Stromal cell of bone marrow (primary cell): Measurements from ENCODE around the gene SEPTIN5.

Experiments
- DNase-seq: peaks from one replicate; pipeline ENCODE4 v3.0.0-alpha.2; 2012; ENCODE audit warnings: low read depth

SEPTIN5 gene

DNA sequence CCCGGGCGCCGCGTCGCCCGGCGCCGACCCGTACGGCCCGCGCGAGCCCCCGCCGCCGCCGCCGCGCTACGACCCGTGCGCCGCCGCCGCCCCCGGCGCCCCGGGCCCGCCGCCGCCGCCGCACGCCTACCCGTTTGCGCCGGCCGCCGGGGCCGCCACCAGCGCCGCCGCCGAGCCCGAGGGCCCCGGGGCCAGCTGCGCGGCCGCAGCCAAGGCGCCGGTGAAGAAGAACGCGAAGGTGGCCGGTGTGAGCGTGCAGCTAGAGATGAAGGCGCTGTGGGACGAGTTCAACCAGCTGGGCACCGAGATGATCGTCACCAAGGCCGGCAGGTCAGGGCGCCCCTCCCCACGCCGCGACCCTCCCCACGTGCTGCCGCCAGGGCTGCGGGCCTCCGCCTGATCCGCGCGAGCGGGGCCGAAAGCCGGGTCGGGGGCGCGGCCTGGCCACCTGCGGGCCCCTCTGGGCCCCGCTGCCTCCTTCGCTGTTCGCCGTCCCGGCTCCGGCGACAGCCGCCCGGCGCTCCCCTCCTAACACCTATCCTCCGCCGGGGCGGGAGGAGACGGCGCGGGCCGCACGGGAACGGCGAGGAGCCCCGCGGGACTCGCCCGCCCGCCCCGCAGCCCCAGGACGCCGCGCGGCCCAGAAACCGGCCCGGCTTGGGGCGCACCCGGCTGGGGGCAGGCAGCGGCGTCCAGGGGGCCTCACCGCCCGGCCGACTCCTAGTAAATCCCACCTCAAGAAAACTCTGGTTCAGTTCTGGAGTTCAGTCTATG lies 46.8 kb downstream of the SEPTIN5 start:
- DNase-seq, result no peak

DNA sequence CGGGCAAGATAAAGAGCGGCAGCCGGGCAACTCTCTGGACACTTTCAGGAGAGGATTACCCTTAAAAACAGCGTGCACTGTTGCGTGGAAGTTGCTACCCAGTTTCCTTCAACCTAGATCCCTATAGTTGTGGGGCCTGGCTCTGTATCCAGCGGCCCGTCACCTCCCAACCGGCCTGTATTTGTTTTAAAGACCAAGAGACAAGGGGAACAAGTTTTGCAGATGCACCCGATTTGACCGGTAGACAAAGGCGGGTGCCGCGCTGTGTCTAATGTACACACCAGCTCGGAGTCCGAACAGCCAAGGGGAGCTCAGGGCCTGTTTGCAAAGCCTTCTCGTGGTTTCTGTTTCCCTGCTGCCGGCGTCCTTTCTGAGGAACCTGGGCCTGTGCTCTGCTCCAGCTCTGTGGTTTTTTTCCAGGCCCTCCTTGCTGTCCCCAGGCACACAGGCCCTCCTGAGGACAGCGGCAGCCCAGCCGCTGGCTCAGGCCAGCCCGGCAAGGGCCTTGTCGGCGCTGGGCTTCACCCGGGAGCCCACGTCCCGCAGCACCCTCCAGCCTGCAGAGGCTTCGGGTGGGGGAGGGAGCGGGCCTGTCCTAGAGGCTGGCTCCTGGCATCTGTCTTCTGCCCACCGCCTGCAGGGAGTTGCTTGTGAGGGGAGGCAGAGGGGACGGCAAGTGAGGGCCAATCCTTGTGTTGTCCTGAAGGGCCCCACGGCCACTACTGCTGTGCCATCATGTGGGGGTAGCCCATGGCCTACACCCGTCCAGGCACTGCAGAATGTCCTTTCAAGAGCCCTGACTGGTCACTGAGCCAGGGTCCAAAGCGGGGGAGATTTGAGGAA lies 47.6 kb downstream of the SEPTIN5 start:
- no peak for DNase-seq

DNA sequence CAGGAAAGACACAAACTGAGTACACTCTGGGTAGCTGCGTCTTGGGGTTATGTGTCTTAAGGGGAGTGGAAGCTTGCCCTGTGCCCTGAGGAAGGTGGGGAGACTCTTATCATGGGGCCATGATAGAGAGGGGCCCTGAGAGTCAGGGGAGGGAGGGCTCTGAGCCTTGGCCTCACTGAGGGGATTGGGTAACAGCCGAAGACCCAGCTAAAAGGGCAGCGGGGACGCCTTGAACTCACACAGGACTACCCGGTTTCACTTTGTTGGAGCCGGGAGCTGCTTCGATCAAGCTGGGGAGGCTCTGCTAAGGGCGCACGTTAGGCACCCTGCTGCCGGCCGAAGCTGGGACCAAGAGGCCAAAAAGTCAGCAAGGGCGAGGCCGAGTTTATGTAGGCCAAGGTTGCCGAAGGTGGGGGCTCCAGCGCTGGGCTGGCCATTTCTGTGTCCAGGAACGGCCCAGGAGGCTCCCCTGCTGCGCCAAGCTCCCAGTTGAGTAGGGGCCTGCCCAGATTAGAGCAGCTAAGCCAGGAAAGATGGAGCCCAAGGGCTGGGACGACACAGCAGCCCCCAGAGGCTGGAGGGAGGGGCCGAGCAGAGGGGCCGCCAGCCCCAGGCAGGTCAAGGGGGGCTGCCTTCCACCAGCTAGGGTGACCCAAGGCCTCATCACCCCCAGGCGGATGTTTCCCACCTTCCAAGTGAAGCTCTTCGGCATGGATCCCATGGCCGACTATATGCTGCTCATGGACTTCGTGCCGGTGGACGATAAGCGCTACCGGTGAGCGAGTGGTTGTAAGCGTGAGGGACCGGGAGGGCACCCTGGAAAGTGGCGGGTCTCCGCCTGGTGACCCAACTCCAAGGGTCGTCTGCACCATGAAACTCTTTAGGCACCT lies 48.5 kb downstream of the SEPTIN5 start:
- no peak for DNase-seq

DNA sequence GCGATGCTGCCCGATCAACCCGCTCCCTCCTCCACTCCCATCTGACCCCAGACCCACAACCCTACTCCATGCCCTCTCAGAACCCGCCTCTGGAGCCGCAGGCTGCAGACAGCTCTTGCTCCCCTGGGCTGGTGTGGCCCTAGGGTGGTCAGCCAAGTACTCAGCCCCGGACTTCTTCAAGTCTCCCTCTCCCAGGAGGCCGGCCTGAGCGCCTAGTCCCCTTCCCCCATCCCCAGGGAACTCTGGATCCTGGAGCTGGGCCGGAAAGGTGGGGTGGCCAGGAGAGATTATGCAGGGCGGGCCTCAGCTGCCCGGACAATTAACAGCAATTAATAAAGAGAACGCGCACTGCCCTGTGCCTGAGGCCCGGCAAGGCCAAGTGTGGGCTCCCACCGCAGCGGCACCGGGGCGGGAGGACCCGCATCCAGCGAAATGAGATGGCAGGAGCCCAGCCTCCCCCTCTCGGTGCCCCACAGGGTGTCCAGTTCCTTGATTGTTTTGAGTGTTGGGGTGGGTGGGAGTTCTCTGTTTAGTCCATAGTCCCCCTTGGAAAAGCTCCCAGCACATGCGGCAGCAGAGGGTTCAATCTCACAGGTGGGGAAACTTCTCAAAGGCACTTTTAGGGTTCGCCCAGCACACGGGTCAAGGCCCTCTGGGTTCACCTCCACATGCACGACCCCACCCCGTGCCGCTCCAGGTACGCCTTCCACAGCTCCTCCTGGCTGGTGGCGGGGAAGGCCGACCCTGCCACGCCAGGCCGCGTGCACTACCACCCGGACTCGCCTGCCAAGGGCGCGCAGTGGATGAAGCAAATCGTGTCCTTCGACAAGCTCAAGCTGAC lies 49.4 kb downstream of the SEPTIN5 start:
- no peak for DNase-seq

DNA sequence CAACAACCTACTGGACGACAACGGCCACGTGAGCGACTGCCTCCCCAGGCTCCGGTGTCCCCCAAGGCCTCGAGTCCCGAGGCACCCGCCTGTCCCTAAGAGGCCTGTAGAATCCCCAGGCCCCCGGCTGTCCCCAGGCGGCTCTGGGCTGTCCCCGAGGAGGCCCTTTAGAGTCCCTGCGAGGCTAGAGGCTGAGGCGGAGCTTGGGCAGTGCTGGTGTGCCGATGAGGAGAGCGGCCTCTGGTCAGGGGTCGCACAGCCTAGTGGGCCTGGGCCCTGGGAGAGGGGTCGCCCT lies 49.9 kb downstream of the SEPTIN5 start:
- no peak for DNase-seq

DNA sequence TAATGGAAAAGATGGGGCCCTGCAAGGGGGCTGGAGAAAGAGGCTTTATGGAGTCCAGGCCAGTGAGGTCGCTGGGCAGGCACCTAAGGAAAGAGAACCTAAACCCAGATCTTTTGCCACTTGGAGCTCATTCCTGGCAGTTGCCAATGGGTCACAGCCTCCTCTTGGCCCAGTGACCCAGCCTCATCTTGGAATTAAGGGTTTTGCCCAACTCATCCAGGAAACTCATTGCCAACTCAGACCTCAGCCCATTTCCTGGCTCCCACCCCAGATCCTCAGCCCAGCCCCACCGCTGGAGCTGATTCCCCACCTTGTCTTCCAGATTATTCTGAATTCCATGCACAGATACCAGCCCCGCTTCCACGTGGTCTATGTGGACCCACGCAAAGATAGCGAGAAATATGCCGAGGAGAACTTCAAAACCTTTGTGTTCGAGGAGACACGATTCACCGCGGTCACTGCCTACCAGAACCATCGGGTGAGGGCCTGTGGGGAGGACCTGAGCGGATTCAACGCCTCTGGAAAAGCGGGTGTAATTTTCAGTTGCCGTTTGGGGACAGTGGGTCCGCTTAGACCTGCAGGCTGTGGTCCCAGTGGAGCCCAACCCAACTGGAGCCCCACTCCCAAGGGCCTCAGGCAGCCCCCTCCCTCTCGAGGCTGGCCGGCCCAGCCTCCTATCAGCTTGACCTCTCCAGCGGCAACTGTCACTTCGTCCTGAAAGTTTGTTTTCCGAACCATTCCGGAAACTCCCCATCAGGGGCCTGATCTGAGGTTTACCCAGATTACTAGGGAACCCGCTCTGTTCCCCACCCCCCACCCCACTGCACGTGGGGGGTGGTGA lies 50.6 kb downstream of the SEPTIN5 start:
- DNase-seq, result no peak

DNA sequence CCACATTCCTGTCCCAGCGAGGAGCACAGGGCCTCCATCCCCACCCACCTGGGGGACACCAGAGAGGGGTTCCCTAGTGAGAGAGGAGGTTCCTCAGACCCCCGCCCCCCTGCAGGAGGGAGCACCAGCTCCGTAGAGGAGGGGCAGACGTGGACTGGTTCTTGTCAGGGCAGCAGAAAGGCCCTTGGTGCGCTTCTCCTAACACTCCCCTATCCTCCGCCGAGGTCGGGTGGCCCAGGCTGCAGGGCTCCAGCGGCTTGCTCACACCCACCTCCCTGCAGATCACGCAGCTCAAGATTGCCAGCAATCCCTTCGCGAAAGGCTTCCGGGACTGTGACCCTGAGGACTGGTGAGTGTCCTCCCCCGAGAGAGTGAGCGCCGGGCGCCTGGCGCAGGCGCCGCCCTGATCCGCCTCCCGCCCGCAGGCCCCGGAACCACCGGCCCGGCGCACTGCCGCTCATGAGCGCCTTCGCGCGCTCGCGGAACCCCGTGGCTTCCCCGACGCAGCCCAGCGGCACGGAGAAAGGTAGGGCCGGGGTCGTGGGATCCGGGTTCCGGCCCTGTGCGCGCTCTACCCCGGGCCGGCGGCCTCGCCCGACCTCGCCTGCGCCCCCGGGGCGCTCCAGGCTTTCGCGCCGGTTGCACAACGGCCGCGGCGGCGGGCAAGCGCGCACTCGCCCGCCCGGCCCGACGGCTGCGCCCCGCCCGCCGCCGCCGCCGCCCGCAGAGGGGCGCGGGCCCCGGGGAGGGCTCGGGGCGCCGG lies 51.4 kb downstream of the SEPTIN5 start:
- no peak for DNase-seq

DNA sequence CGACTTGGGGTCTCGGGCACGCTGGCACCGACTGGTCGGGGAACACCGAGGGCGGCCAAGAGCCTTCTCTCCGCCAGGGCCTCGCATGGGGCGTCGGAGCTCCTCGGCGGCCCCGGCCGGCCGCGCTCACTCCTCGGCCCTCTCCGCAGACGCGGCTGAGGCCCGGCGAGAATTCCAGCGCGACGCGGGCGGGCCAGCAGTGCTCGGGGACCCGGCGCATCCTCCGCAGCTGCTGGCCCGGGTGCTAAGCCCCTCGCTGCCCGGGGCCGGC lies 51.9 kb downstream of the SEPTIN5 start:
- DNase-seq, result no peak

DNA sequence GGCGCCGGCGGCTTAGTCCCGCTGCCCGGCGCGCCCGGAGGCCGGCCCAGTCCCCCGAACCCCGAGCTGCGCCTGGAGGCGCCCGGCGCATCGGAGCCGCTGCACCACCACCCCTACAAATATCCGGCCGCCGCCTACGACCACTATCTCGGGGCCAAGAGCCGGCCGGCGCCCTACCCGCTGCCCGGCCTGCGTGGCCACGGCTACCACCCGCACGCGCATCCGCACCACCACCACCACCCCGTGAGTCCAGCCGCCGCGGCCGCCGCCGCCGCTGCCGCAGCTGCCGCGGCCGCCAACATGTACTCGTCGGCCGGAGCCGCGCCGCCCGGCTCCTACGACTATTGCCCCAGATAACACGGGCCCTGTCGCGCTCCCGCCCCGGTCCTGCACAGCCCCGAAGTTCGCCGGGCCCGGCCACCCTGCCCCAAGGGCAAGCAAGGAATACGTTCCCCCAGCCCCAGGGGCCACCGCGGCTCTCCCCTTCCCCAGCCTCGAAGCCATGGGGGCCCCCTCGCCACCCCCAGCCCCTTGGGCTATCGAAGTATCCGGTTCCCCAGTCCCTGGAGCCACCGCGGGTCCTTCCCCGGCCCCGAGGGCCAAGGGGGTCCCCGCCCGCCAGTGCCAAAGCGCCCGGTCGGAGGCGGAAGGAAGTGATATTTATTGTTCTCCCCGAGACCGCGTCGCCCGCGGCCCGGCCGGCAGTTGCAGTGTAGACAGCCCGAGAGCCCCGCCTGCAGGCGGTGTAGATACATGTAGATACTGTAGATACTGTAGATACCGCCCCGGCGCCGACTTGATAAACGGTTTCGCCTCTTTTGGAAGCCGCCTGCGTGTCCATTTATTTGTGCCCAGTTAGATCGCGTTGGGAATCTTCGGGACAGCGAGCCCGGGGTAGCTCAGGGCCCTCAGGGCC lies 52.5 kb downstream of the SEPTIN5 start:
- no peak for DNase-seq

DNA sequence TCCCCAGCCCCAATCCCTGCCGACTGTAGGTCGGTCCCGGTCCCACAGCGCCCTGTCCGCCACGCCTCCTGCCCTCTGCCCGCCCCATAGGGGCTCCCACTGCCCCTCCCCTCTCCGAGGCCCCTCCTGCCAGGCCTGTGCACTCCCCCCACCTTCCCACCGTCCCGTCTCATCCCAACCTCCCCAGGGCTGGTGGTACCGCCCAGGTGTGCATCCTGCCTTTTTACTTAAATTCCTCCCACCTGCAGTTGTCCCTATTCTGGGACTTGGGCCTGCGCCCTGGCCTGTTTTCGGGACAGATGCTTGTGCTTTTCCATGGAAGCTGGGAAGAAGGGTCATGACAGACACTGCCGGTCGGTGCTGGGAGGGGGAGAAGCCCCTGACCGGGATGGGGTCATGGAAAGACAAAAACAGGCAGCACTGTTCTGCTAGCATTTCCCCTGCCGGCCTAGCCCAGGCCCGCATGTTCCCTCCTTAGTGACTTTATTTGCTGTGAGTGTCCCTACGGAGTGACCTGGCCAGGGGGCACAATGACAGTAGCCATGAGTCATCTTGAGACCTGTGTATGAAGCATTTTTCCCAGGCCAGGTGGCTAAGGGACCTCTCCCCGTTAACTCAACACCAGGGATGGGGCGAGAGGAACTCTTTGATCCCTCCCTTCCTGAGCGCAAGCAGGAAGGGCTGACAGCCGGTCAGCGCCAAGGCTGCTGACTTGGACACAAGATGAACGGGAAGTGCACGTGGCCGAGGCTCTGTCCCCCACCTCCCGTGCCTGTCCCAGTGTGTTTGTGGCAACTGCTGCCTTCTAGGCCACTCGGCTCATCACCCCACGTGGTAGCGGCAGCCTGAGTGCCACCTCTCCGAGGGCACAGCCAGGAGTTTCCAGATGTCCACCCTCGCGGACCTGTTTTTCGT lies 53.4 kb downstream of the SEPTIN5 start:
- no peak for DNase-seq

DNA sequence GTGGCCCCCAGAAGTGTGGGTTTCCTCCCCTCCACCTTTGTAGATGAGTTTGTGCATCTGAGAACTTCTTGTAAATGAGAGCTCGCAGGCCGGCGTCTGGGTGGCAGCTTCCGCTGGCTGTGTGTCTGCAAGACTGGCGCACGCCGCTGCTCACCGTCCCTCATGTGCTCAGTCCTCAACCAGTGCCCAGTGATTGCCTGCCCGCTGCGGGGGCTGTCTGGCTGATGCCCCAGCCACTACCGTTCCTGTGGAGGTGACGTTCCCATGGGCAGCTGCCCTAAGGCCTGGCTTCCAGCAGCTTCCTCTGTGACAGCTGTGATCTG lies 55.1 kb downstream of the SEPTIN5 start:
- DNase-seq, result no peak

DNA sequence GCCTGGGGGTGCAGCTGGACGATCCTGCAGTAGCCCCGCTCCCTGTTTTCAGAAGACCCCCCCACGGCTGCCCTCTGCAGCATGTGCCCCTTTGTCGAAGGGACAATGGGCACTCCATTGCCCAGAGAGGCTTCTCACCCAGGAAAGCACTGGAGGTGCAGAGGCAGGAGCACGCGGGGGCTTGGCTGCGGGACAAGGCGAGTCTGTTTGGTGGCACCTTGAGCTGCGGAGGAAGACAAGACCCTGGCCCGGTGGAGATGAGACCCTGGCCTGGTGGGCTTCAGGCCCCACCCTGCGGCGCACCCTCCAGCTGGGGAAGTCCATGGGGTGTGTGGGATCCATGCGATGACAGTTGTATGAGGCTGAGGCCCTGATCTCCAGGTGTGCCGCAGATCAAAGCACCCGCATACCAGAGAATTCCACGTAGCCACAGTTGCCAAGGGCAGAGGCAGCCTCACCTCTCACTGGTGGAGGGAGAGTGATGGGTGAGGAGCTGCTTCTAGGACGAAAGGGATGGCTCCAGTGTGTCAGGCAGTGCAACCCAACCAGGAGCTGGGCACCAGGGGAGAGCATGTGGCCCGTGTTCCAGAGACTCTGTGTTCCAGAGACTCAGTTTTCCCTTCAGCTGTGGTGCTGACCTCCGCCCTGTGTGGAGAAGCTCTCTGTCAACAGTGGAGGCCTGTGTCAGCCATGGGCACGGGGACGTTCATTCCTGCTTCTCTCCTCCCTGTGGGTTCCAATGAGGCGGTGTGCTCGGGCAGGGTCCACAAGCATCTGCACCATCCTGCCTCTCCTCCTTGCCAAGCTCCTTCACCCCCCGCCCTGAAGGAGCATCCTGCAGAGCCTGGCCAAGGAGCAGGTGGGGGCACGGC lies 56.3 kb downstream of the SEPTIN5 start:
- no peak for DNase-seq

DNA sequence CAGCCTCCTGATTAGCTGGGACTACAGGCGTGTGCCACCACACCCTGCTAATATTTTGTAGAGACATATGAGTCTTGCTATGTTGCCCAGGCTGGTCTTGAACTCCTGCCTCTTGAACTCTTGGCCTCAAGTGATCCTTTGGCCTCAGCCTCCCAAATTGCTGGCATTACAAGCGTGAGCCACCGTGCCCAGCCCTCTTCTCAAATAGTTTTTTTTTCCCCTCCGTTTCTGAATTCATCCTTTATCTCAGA lies 58.0 kb downstream of the SEPTIN5 start:
- no peak for DNase-seq
